OCI-LY1 (cell line): ENCODE results near the gene SAMD11.

ENCODE experiments used
- CTCF ChIP-seq: fragments of 200-600 bp; sonication (generic), shearing (Covaris generic); IDR thresholded peaks from 2 replicates; pipeline ENCODE4 v1.5.1; 2017; ENCODE audit warnings: mild to moderate bottlenecking, antibody characterized with exemption, low read length, moderate library complexity, mixed read lengths
- EZH2 ChIP-seq: fragments of 200-600 bp; sonication (generic), shearing (Covaris generic); IDR thresholded peaks from 2 replicates; pipeline ENCODE4 v1.8.0; 2017; ENCODE audit warnings: borderline replicate concordance, mixed run types, mild to moderate bottlenecking, antibody characterized with exemption, low read length, moderate library complexity, mixed read lengths

GRCh38 chr1:974293-974640 lies 50.5 kb downstream of the SAMD11 start:
- TF ChIP-seq CTCF (no peak), EZH2 (no peak)
